ENCODE data around the gene MYO6. TPM values are rescaled to one million over a fixed set of nuclear protein-coding genes. Genes with fewer than 3 reads are reported as not detected.
"Not testable (repeated sequence)": the region's sequence is repeated elsewhere in the genome, so short reads cannot be mapped to it uniquely, and the experiment has no call there.

The MYO6 gene
- total RNA-seq, 1 experiment from 2014 or later = 26.8 TPM

GRCh38 chr6:75896526-75896925 lies 147.5 kb downstream of the MYO6 start:
- no peak for DNase-seq (ENCODE audit: unreplicated experiment)
- Mint-ChIP-seq H3K4me3 (ENCODE audit: unreplicated experiment) (no peak overlapping the region), H3K36me3 (ENCODE audit: insufficient read depth, unreplicated experiment) (no peaks in the 10 kb centered on the region), H3K27ac (ENCODE audit: low read depth, unreplicated experiment) (no peak overlapping the region), H3K27me3 (ENCODE audit: insufficient read depth, unreplicated experiment) (no peaks in the 10 kb centered on the region), H3K4me1 (ENCODE audit: insufficient read depth, unreplicated experiment) (peaks cover 10% of the 10 kb centered on the region), H3K9me3 (ENCODE audit: unreplicated experiment) (no peaks in the 10 kb centered on the region)
- CTCF ChIA-PET = interaction anchor here (0.7 to 1.6 kb wide), 2 partner anchors 10 to 37 kb away, joined by 3 to 5 read pairs; no protein-coding TSS in a partner anchor
- intact Hi-C loops (cut with micrococcal nuclease) = no loop called here
- no TSS peak for BruUV-seq (replicated peaks)
- POLR2A ChIA-PET = no interaction called here
- TF ChIP-seq CTCF (IDR thresholded peaks at IDR 0.05; ENCODE audit: unreplicated experiment) = no peak

GRCh38 chr6:75900216-75900615 lies 151.2 kb downstream of the MYO6 start:
- BruUV-seq (replicated peaks); H3K27me3 Mint-ChIP-seq (ENCODE audit: insufficient read depth, unreplicated experiment); H3K4me3 Mint-ChIP-seq (ENCODE audit: unreplicated experiment); POLR2A ChIA-PET; H3K9me3 Mint-ChIP-seq (ENCODE audit: unreplicated experiment); H3K27ac Mint-ChIP-seq (ENCODE audit: low read depth, unreplicated experiment); intact Hi-C loops (cut with micrococcal nuclease); DNase-seq (ENCODE audit: unreplicated experiment); H3K4me1 Mint-ChIP-seq (ENCODE audit: insufficient read depth, unreplicated experiment); CTCF ChIA-PET; H3K36me3 Mint-ChIP-seq (ENCODE audit: insufficient read depth, unreplicated experiment): not testable (repeated sequence)

- CTCF ChIA-PET = interaction anchor here (0.9 to 6.2 kb wide), 2 partner anchors 11 to 12 kb away, joined by 3 to 41 read pairs; no protein-coding TSS in a partner anchor
These were observed 156.1 kb downstream of the MYO6 start for GRCh38 chr6:75905129-75905528.

DNA sequence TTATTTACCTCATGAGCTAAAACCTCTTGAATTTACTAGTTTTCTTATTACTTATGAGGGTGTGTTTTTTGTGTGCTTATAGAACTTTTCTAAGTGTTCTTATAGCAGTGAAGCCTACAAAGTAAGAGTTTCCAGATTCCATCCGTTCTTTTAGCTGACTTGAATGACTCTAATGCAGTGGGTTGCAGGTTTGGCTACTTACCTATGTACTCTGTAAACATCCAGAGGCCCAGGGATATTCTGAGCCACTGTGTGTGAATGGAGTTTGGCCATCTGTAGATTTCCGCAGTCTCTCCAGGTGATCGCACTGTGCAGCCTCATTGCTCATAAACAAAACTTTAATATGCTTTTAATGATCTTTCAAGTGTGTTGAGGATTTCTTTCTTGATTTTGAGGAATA lies 157.8 kb downstream of the MYO6 start:
- Mint-ChIP-seq H3K9me3 (ENCODE audit: unreplicated experiment) (no peaks in the 10 kb centered on the region), H3K4me1 (ENCODE audit: insufficient read depth, unreplicated experiment) (no peaks in the 10 kb centered on the region), H3K27me3 (ENCODE audit: insufficient read depth, unreplicated experiment) (no peaks in the 10 kb centered on the region), H3K27ac (ENCODE audit: low read depth, unreplicated experiment) (no peak overlapping the region), H3K36me3 (ENCODE audit: insufficient read depth, unreplicated experiment) (no peaks in the 10 kb centered on the region), H3K4me3 (ENCODE audit: unreplicated experiment) (no peak overlapping the region)
- no peak for TF ChIP-seq CTCF (IDR thresholded peaks at IDR 0.05; ENCODE audit: unreplicated experiment)
- CTCF ChIA-PET = interaction anchor here (0.5 to 6.2 kb wide), 3 partner anchors 10 to 28 kb away, joined by 3 to 41 read pairs (median 3); no protein-coding TSS in a partner anchor
- no TSS peak for BruUV-seq (replicated peaks)
- DNase-seq (ENCODE audit: unreplicated experiment) = no peak
- intact Hi-C loops (cut with micrococcal nuclease) = no loop called here
- POLR2A ChIA-PET = no interaction called here

More at GRCh38 chr6:75905129-75905528, 156.1 kb downstream of the MYO6 start:
- H3K27me3 Mint-ChIP-seq (ENCODE audit: insufficient read depth, unreplicated experiment); DNase-seq (ENCODE audit: unreplicated experiment); intact Hi-C loops (cut with micrococcal nuclease); H3K4me1 Mint-ChIP-seq (ENCODE audit: insufficient read depth, unreplicated experiment); H3K27ac Mint-ChIP-seq (ENCODE audit: low read depth, unreplicated experiment); H3K36me3 Mint-ChIP-seq (ENCODE audit: insufficient read depth, unreplicated experiment); H3K9me3 Mint-ChIP-seq (ENCODE audit: unreplicated experiment); POLR2A ChIA-PET; H3K4me3 Mint-ChIP-seq (ENCODE audit: unreplicated experiment); BruUV-seq (replicated peaks): not testable (repeated sequence)

DNA sequence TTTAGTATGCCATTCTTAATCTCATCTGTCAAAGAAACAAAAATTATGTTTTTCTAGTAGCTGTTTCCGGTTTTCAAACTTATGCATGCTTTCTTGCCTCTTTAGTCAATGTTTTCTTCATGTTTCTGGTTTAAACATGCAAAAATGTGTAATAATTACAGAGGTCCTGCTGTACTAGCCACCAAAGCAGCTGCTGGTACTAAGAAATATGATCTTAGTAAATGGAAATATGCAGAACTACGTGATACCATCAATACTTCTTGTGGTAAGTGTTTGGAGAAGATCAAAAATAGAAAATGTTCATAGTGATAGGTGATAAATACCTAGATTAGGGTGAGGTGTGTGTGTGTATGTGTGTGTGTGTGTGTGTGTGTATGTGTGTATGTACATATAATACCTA lies 158.4 kb downstream of the MYO6 start:
- no TSS peak for BruUV-seq (replicated peaks)
- DNase-seq (ENCODE audit: unreplicated experiment) = no peak
- Mint-ChIP-seq H3K27me3 (ENCODE audit: insufficient read depth, unreplicated experiment) (no peaks in the 10 kb centered on the region), H3K36me3 (ENCODE audit: insufficient read depth, unreplicated experiment) (no peaks in the 10 kb centered on the region), H3K4me1 (ENCODE audit: insufficient read depth, unreplicated experiment) (no peaks in the 10 kb centered on the region), H3K27ac (ENCODE audit: low read depth, unreplicated experiment) (no peak overlapping the region), H3K4me3 (ENCODE audit: unreplicated experiment) (no peak overlapping the region), H3K9me3 (ENCODE audit: unreplicated experiment) (no peaks in the 10 kb centered on the region)
- intact Hi-C loops (cut with micrococcal nuclease) = no loop called here
- POLR2A ChIA-PET = no interaction called here
- TF ChIP-seq CTCF (IDR thresholded peaks at IDR 0.05; ENCODE audit: unreplicated experiment) = no peak
- CTCF ChIA-PET = interaction anchor here (1.0 to 6.2 kb wide), 2 partner anchors 15 to 28 kb away, joined by 3 to 41 read pairs; no protein-coding TSS in a partner anchor
